ENCODE data around the gene RALGDS. TPM values are rescaled to one million over a fixed set of nuclear protein-coding genes. Genes with fewer than 3 reads are reported as not detected.

RALGDS gene
- total and polyA plus RNA-seq, 2 donors (not counting 3 experiments of a cell fraction or from before 2014, with no cell fraction given), result 41.4 to 60.0 TPM

DNA sequence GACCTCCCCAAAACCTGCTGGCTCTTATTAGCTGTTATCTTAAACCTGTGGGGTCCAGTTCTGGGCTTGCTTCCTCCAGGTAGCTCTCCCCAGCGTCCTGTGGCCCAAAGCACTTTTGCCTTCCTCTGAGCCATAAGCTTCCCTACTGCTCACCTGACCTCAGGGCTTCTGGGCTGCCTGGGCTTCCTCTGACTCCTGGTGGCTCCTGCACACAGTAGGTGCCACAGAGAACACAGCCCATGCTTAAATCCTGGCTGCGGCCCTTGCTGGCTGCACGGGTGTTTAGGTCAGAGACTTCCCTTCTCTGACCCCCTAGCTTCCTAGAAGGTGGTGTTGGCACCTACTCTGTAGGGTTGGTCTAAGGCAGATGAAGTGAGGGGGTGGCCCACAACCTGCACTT is 2.5 kb downstream of the RALGDS start:
- Histone ChIP-seq H2AFZ (ENCODE audit: low read depth, low read length) (no peak overlapping the region), H4K20me1 (replicated peaks; ENCODE audit: control insufficient read depth, extremely low read depth, insufficient read depth, low read length) (no peaks in the 10 kb centered on the region), H3K4me2 (ENCODE audit: insufficient read depth, low read length) (peak overlapping the region; percentile 8), H3K4me1 (ENCODE audit: control insufficient read depth, extremely low read depth, insufficient read depth, low read length) (peaks cover 26% of the 10 kb centered on the region), H3K36me3 (ENCODE audit: control insufficient read depth in 2 of 2, extremely low read depth in 1 of 2, insufficient read depth in 2 of 2, low read length in 2 of 2) (no peaks in the 10 kb centered on the region), H3K4me3 (replicated peaks in 1 of 3; ENCODE audit: insufficient read depth in 1 of 3, low read depth in 1 of 3, low read length in 3 of 3) (no peak overlapping the region), H3K9me3 (replicated peaks; ENCODE audit: control insufficient read depth, insufficient read depth, low read length) (no peaks in the 10 kb centered on the region), H3K9ac (replicated peaks; ENCODE audit: extremely low read depth, insufficient read depth, low read length) (no peak overlapping the region), H3K9me1 (replicated peaks; ENCODE audit: control insufficient read depth, extremely low read depth, insufficient read depth, low read length) (no peaks in the 10 kb centered on the region), H3K27ac (ENCODE audit: insufficient read depth, low read depth, low read length) (no peak overlapping the region), H3K79me2 (ENCODE audit: control insufficient read depth, insufficient read depth, low read length) (no peaks in the 10 kb centered on the region), H3K27me3 (ENCODE audit: control insufficient read depth in 2 of 2, insufficient read depth in 2 of 2, low read length in 2 of 2) (no peaks in the 10 kb centered on the region)
- FAIRE-seq (no peak), DNase-seq (ENCODE audit: low read depth, low spot score) (no peak)
- intact Hi-C loops (cut with micrococcal nuclease), result no loop called here
- BruUV-seq (replicated peaks), result no TSS peak
- no peak for TF ChIP-seq MYC (IDR thresholded peaks at IDR 0.05; ENCODE audit: low read depth, low read length)
- no peak for TF ChIP-seq CTCF (IDR thresholded peaks at IDR 0.05; ENCODE audit: extremely low read depth in 1 of 2, insufficient read depth in 1 of 2, low read depth in 1 of 2, low read length in 2 of 2)
- no peak for TF ChIP-seq GATA2 (IDR thresholded peaks at IDR 0.05; ENCODE audit: insufficient read depth, insufficient read length, low read depth, low read length)
- ChIA-PET CTCF (interaction anchor here (1.0 to 5.3 kb wide), 8 partner anchors 11 to 31 kb away, joined by 3 to 72 read pairs (median 6); no protein-coding TSS in a partner anchor), POLR2A (interaction anchor here (1.4 to 2.0 kb wide), 2 partner anchors 15 to 26 kb away, joined by 3 to 13 read pairs; no protein-coding TSS in a partner anchor)
- dilution Hi-C loops (cut with MboI; ENCODE audit: extremely low pct_ligation_motif_present, low sequenced_read_pairs), result no loop called here

- DNase-seq (ENCODE audit: low read depth, low spot score), result no peak
- Histone ChIP-seq H4K20me1 (replicated peaks; ENCODE audit: control insufficient read depth, extremely low read depth, insufficient read depth, low read length) (no peaks in the 10 kb centered on the region), H3K9ac (replicated peaks; ENCODE audit: extremely low read depth, insufficient read depth, low read length) (no peak overlapping the region), H2AFZ (ENCODE audit: low read depth, low read length) (no peak overlapping the region), H3K27me3 (ENCODE audit: control insufficient read depth in 2 of 2, insufficient read depth in 2 of 2, low read length in 2 of 2) (no peaks in the 10 kb centered on the region), H3K4me3 (replicated peaks in 1 of 3; ENCODE audit: insufficient read depth in 1 of 3, low read depth in 1 of 3, low read length in 3 of 3) (no peak overlapping the region), H3K79me2 (ENCODE audit: control insufficient read depth, insufficient read depth, low read length) (no peaks in the 10 kb centered on the region), H3K27ac (ENCODE audit: insufficient read depth, low read depth, low read length) (no peak overlapping the region), H3K9me1 (replicated peaks; ENCODE audit: control insufficient read depth, extremely low read depth, insufficient read depth, low read length) (no peaks in the 10 kb centered on the region), H3K4me1 (ENCODE audit: control insufficient read depth, extremely low read depth, insufficient read depth, low read length) (peaks cover 30% of the 10 kb centered on the region), H3K36me3 (ENCODE audit: control insufficient read depth in 2 of 2, extremely low read depth in 1 of 2, insufficient read depth in 2 of 2, low read length in 2 of 2) (no peaks in the 10 kb centered on the region), H3K4me2 (ENCODE audit: insufficient read depth, low read length) (no peak overlapping the region), H3K9me3 (replicated peaks; ENCODE audit: control insufficient read depth, insufficient read depth, low read length) (no peaks in the 10 kb centered on the region)
- TF ChIP-seq, protein P1, sequence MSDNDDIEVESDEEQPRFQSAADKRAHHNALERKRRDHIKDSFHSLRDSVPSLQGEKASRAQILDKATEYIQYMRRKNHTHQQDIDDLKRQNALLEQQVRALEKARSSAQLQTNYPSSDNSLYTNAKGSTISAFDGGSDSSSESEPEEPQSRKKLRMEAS (IDR thresholded peaks at IDR 0.05; ENCODE audit: insufficient read depth, insufficient read length), result no peak
- TF ChIP-seq MYC (IDR thresholded peaks at IDR 0.05; ENCODE audit: low read depth, low read length) (no peak), EZH2 (IDR thresholded peaks at IDR 0.05; ENCODE audit: borderline replicate concordance, low read depth, low read length, severe bottlenecking) (no peak), POLR2A (IDR thresholded peaks at IDR 0.05; ENCODE audit: low read depth, low read length) (no peak), FOS (IDR thresholded peaks at IDR 0.05; ENCODE audit: borderline replicate concordance, insufficient read depth, low read length) (no peak), JUN (IDR thresholded peaks at IDR 0.05; ENCODE audit: borderline replicate concordance, insufficient read depth, insufficient read length, low read depth) (no peak), CTCF (IDR thresholded peaks at IDR 0.05; ENCODE audit: extremely low read depth in 1 of 2, insufficient read depth in 1 of 2, low read depth in 1 of 2, low read length in 2 of 2) (no peak), GATA2 (IDR thresholded peaks at IDR 0.05; ENCODE audit: insufficient read depth, insufficient read length, low read depth, low read length) (no peak), POLR2AphosphoS5 (IDR thresholded peaks at IDR 0.05; ENCODE audit: insufficient read depth, low read depth, low read length) (no peak)
- CTCF ChIA-PET, result interaction anchor here (1.0 to 5.3 kb wide), 7 partner anchors 8 to 31 kb away, joined by 3 to 72 read pairs (median 6); no protein-coding TSS in a partner anchor
- intact Hi-C loops (cut with micrococcal nuclease), result no loop called here
- no peak for FAIRE-seq
- POLR2A ChIA-PET, result interaction anchor here (2.0 kb wide), 1 partner anchor 15 kb away, joined by 13 read pairs; no protein-coding TSS in a partner anchor
- dilution Hi-C loops (cut with MboI; ENCODE audit: extremely low pct_ligation_motif_present, low sequenced_read_pairs), result no loop called here
- no TSS peak for BruUV-seq (replicated peaks)
These were observed 2.9 kb downstream of the RALGDS start for GRCh38 chr9:133118179-133118520.

Measured in endothelial cell of umbilical vein (primary cell).